Uterus (tissue), 4 donors: ENCODE data around the gene ATP6V1B1. TPM values are rescaled to one million over a fixed set of nuclear protein-coding genes. Genes with fewer than 3 reads are reported as not detected.

Source experiments
- DNase-seq, 2 donors: peaks; one replicate each; pipeline ENCODE4 v3.0.0-alpha.2; 2019 to 2020
- H3K27ac ChIP-seq, 2 donors: fragments of 200-600 bp; sonication (generic); 1 replicate in 1 of 2; 2 replicates in 1 of 2; pipeline ENCODE4 v1.5.1; 2016 to 2018
- H3K27me3 ChIP-seq, 2 donors: fragments of 200-600 bp; sonication (generic); one replicate each; pipeline ENCODE4 v1.5.1; 2018 to 2019; ENCODE audit warnings: control low read depth in 1 of 2
- H3K36me3 ChIP-seq, 2 donors: fragments of 200-600 bp; sonication (generic); one replicate each; pipeline ENCODE4 v1.5.1; 2019; ENCODE audit warnings: control low read depth in 1 of 2
- H3K4me1 ChIP-seq, 2 donors: fragments of 200-600 bp; sonication (generic); one replicate each; pipeline ENCODE4 v1.5.1; 2018 to 2019; ENCODE audit warnings: control low read depth in 1 of 2
- H3K4me3 ChIP-seq, 2 donors: fragments of 200-600 bp; sonication (generic); 1 replicate in 1 of 2; 2 replicates in 1 of 2; pipeline ENCODE4 v1.5.1; 2018 to 2019; ENCODE audit warnings: mild to moderate bottlenecking in 1 of 2
- H3K9me3 ChIP-seq, 2 donors: fragments of 200-600 bp; sonication (generic); one replicate each; pipeline ENCODE4 v1.5.1; 2019; ENCODE audit warnings: control low read depth in 1 of 2
- CTCF ChIP-seq, 4 experiments: fragments of 200-600 bp in 2 of 4; fragments of 450-650 bp in 2 of 4; sonication (generic) in 2 of 4; IDR thresholded peaks; one replicate each; pipeline ENCODE4 v1.5.1; 2016 to 2019; ENCODE audit warnings: antibody characterized with exemption in 4 of 4, mild to moderate bottlenecking in 2 of 4, moderate library complexity in 1 of 4
- POLR2A ChIP-seq, 2 donors: fragments of 450-650 bp; IDR thresholded peaks; one replicate each; pipeline ENCODE4 v1.6.1; 2016; ENCODE audit warnings: antibody characterized with exemption in 2 of 2, mild to moderate bottlenecking in 1 of 2, moderate library complexity in 1 of 2
- intact Hi-C: fragments of 100-400 bp; cut with DNase I; formaldehyde crosslinking; loops from one replicate; pipeline ENCODE4 v1.15.1; 2023; ENCODE audit warnings: low total_unique reads
- total RNA-seq, 4 donors: library from RNA; depleted of rRNA in 3 of 4; stranded (reverse); fragments of >200 nt in 3 of 4; gene quantifications; one replicate each; pipeline versions ENCODE4 v1.1.0 to v1.2.4, GENCODE V29; 2014 to 2023
- donor health status: DM: yes; HTN: yes; CAD: no.

The ATP6V1B1 gene
- total RNA-seq, 4 donors from 2014 or later = 3.4 to 3.7 TPM; not detected in 2

- intact Hi-C loops = no loop called here
- H3K4me1 ChIP-seq = no peaks in the 10 kb centered on the region
- H3K9me3 ChIP-seq = no peaks in the 10 kb centered on the region
- H3K36me3 ChIP-seq = no peaks in the 10 kb centered on the region
- TF ChIP-seq CTCF (IDR thresholded peaks at IDR 0.05) (no peak), POLR2A (IDR thresholded peaks at IDR 0.05) (no peak)
- no peak overlapping the region for H3K27ac ChIP-seq
- no peak overlapping the region for H3K4me3 ChIP-seq
- no peak for DNase-seq
- H3K27me3 ChIP-seq = no peaks in the 10 kb centered on the region
These were observed 8.1 kb upstream of the ATP6V1B1 start for GRCh38 chr2:70927641-70928040.

- intact Hi-C loops = no loop called here
- TF ChIP-seq POLR2A (IDR thresholded peaks at IDR 0.05) (no peak), CTCF (IDR thresholded peaks at IDR 0.05) (no peak)
- H3K27ac ChIP-seq = no peak overlapping the region
- no peaks in the 10 kb centered on the region for H3K27me3 ChIP-seq
- no peak for DNase-seq
- no peaks in the 10 kb centered on the region for H3K4me1 ChIP-seq
- H3K4me3 ChIP-seq = no peak overlapping the region
- no peaks in the 10 kb centered on the region for H3K36me3 ChIP-seq
- H3K9me3 ChIP-seq = no peaks in the 10 kb centered on the region
These were observed 7.3 kb upstream of the ATP6V1B1 start for GRCh38 chr2:70928366-70928765.

- Histone ChIP-seq H3K27ac (no peak overlapping the region), H3K27me3 (no peaks in the 10 kb centered on the region), H3K36me3 (no peaks in the 10 kb centered on the region), H3K4me1 (no peaks in the 10 kb centered on the region), H3K9me3 (no peaks in the 10 kb centered on the region), H3K4me3 (no peak overlapping the region)
- no peak for DNase-seq
- intact Hi-C loops = no loop called here
- TF ChIP-seq CTCF (IDR thresholded peaks at IDR 0.05) = no peak
- no peak for TF ChIP-seq POLR2A (IDR thresholded peaks at IDR 0.05)
These were observed 5.0 kb upstream of the ATP6V1B1 start for GRCh38 chr2:70930371-70931329.

- intact Hi-C loops = no loop called here
- Histone ChIP-seq H3K4me1 (no peaks in the 10 kb centered on the region), H3K4me3 (no peak overlapping the region), H3K36me3 (no peaks in the 10 kb centered on the region), H3K27ac (no peak overlapping the region), H3K9me3 (no peaks in the 10 kb centered on the region), H3K27me3 (no peaks in the 10 kb centered on the region)
- TF ChIP-seq POLR2A (IDR thresholded peaks at IDR 0.05) (no peak), CTCF (IDR thresholded peaks at IDR 0.05) (no peak)
- DNase-seq = no peak
These were observed 4.2 kb upstream of the ATP6V1B1 start for GRCh38 chr2:70931376-70932000.

GRCh38 chr2:70932631-70933230 lies 3.0 kb upstream of the ATP6V1B1 start:
- no peak for DNase-seq
- no peak overlapping the region for H3K4me3 ChIP-seq
- TF ChIP-seq CTCF (IDR thresholded peaks at IDR 0.05) (no peak), POLR2A (IDR thresholded peaks at IDR 0.05) (no peak)

More at GRCh38 chr2:70932631-70933230, 3.0 kb upstream of the ATP6V1B1 start:
- H3K9me3 ChIP-seq = no peaks in the 10 kb centered on the region
- no peaks in the 10 kb centered on the region for H3K4me1 ChIP-seq
- no peak overlapping the region for H3K27ac ChIP-seq
- H3K27me3 ChIP-seq = no peaks in the 10 kb centered on the region
- no peaks in the 10 kb centered on the region for H3K36me3 ChIP-seq
- intact Hi-C loops = no loop called here
